Activated CD8-positive, alpha-beta memory T cell treated with anti-CD3 and anti-CD28 coated beads for 48 hours (primary cell): ENCODE results near the gene LDLRAD4.
A peak's percentile ranks its signal among the peaks of the same experiment; 100 is the strongest.
"Not testable (repeated sequence)": the region's sequence is repeated elsewhere in the genome, so short reads cannot be mapped to it uniquely, and the experiment has no call there.

Source experiments
- DNase-seq, 3 experiments: peaks; one replicate each; pipeline ENCODE4 v3.0.0-alpha.2; 2020; ENCODE audit warnings: low read depth in 2 of 3, low spot score in 2 of 3

Gene LDLRAD4

GRCh38 chr18:13608024-13608562 is 389.5 kb downstream of the LDLRAD4 start:
- not testable (repeated sequence) for DNase-seq

GRCh38 chr18:13608791-13609532 is 390.4 kb downstream of the LDLRAD4 start:
- no peak for DNase-seq

- no peak for DNase-seq
Observed at GRCh38 chr18:13610555-13611141, 392.1 kb downstream of the LDLRAD4 start.

- DNase-seq: no peak
Observed at GRCh38 chr18:13611142-13611600, 392.6 kb downstream of the LDLRAD4 start.

GRCh38 chr18:13611601-13612195 is 393.1 kb downstream of the LDLRAD4 start:
- DNase-seq: no peak

- peak in 2 of 3 experiments; percentile 49 to 67 for DNase-seq
Observed at GRCh38 chr18:13612196-13612997, 393.8 kb downstream of the LDLRAD4 start.

- no peak for DNase-seq
Observed at GRCh38 chr18:13613099-13613498, 394.5 kb downstream of the LDLRAD4 start.

- DNase-seq: no peak
Observed at GRCh38 chr18:13613591-13614501, 395.3 kb downstream of the LDLRAD4 start.

GRCh38 chr18:13614641-13615288 is 396.2 kb downstream of the LDLRAD4 start:
- no peak for DNase-seq

GRCh38 chr18:13615432-13615861 is 396.9 kb downstream of the LDLRAD4 start:
- DNase-seq: no peak

- DNase-seq: no peak
Observed at GRCh38 chr18:13616041-13616440, 397.5 kb downstream of the LDLRAD4 start.

- DNase-seq: no peak
Observed at GRCh38 chr18:13616525-13617035, 398.0 kb downstream of the LDLRAD4 start.

GRCh38 chr18:13617826-13618515 is 399.4 kb downstream of the LDLRAD4 start:
- DNase-seq: no peak

GRCh38 chr18:13618760-13619438 is 400.3 kb downstream of the LDLRAD4 start:
- DNase-seq: no peak

- DNase-seq: no peak
Observed at GRCh38 chr18:13619505-13620205, 401.1 kb downstream of the LDLRAD4 start.

GRCh38 chr18:13620206-13620672 is 401.7 kb downstream of the LDLRAD4 start:
- no peak for DNase-seq

GRCh38 chr18:13620818-13621445 is 402.4 kb downstream of the LDLRAD4 start:
- no peak for DNase-seq
